Measurements from ENCODE around the gene PHRF1. TPM values are rescaled to one million over a fixed set of nuclear protein-coding genes. Genes with fewer than 3 reads are reported as not detected.

Gene PHRF1
- total and polyA plus RNA-seq, 9 of the 15 experiments (the other 6 are each of a cell fraction or from before 2014, with no cell fraction given), result 0.07 to 37.2 (median 7.7) TPM

GRCh38 chr11:614021-614622 is 37.9 kb downstream of the PHRF1 start:
- DNase-seq (ENCODE audit: extremely low read depth in 1 of 4, low spot score in 3 of 4) (no peak), ATAC-seq (no peak), FAIRE-seq (no peak)
- Histone ChIP-seq H3K9ac (ENCODE audit: insufficient read depth in 1 of 2, low read depth in 2 of 2, low read length in 2 of 2) (peak overlapping the region in 1 of 2 experiments; percentile 35; a peak in 1 of 4 replicates), H3K27me3 (ENCODE audit: control insufficient read depth in 2 of 2, insufficient read depth in 2 of 2, low read length in 2 of 2) (no peaks in the 10 kb centered on the region), H3K79me2 (ENCODE audit: control insufficient read depth, insufficient read depth, low read length) (peaks cover 9% of the 10 kb centered on the region; the same call in 1 of the 3 replicates), H3K4me3 (no peak overlapping the region), H2AFZ (ENCODE audit: low read depth, low read length) (no peak overlapping the region), H4K20me1 (replicated peaks; ENCODE audit: control insufficient read depth, insufficient read depth, low read length) (peaks cover 13% of the 10 kb centered on the region), H3K9me3 (replicated peaks; ENCODE audit: control insufficient read depth, insufficient read depth, low read depth, low read length) (no peaks in the 10 kb centered on the region), H3K4me1 (replicated peaks in 1 of 2; ENCODE audit: control insufficient read depth in 2 of 2, insufficient read depth in 2 of 2, low read length in 2 of 2) (peaks cover 8 to 82% of the 10 kb centered on the region in 2 experiments), H3K9me1 (ENCODE audit: control insufficient read depth, insufficient read depth, low read length) (peaks cover 6% of the 10 kb centered on the region), H3K4me2 (ENCODE audit: insufficient read depth, low read length) (no peak overlapping the region), H3K27ac (ENCODE audit: extremely low read depth, low read depth, low read length) (peak overlapping the region; percentile 30; the same call in 1 of the 3 replicates), H3K36me3 (ENCODE audit: control insufficient read depth, insufficient read depth, low read length) (peaks cover 83% of the 10 kb centered on the region; the same call in 2 of the 3 replicates)
- in situ Hi-C loops (cut with MboI) (no loop called here), intact Hi-C loops (cut with micrococcal nuclease) (loop anchor here (10.0 kb wide), 1 partner anchor 59 kb away; no protein-coding TSS in a partner anchor)
- TF ChIP-seq POLR2AphosphoS5 (IDR thresholded peaks at IDR 0.05; ENCODE audit: control insufficient read depth, insufficient read depth, low read depth, low read length) (0 out of 2 replicates have a peak, but pooled peaks have one; percentile 9), SUPT5H (IDR thresholded peaks at IDR 0.05) (peak; percentile 16; the same call in 1 of the 2 replicates), CREB5 (CRISPR knock-in tag; IDR thresholded peaks at IDR 0.05) (no peak), POLR2G (IDR thresholded peaks at IDR 0.05; ENCODE audit: low read depth, low read length) (peak; percentile 73)
- CTCF ChIA-PET (ENCODE audit: low intra/inter-chr PET ratio), result no interaction called here
- BruUV-seq (replicated peaks), result no TSS peak
- WGBS (ENCODE audit: insufficient coverage, low coverage, missing lambda C conversion rate), result 75% methylated on average over 9 of the region's 14 CpGs
- POLR2A ChIA-PET, result interaction anchor here (0.6 to 1.6 kb wide), 4 partner anchors 9 to 135 kb away, joined by 3 to 5 read pairs (median 3); no protein-coding TSS in a partner anchor

Data from K562 (cell line).